Activated CD4-positive, CD25-positive, alpha-beta regulatory T cell treated with anti-CD3 and anti-CD28 coated beads, Interleukin-2, amount 50 U/mL, for 16 hours (primary cell): ENCODE data around the gene ACBD3.

Experiments used
- DNase-seq: peaks from one replicate; pipeline ENCODE4 v3.0.0-alpha.2; 2020; ENCODE audit warnings: low read depth, low spot score

ACBD3 gene

GRCh38 chr1:226111883-226112261, 74.7 kb downstream of the ACBD3 start:
- no peak for DNase-seq

GRCh38 chr1:226111098-226111882, 75.3 kb downstream of the ACBD3 start:
- no peak for DNase-seq

- DNase-seq = peak; percentile 21
These were observed 76.1 kb downstream of the ACBD3 start for GRCh38 chr1:226110249-226111097.

GRCh38 chr1:226109829-226110248, 76.7 kb downstream of the ACBD3 start:
- peak; percentile 23 for DNase-seq

- no peak for DNase-seq
These were observed 77.4 kb downstream of the ACBD3 start for GRCh38 chr1:226108935-226109828.

- no peak for DNase-seq
These were observed 78.8 kb downstream of the ACBD3 start for GRCh38 chr1:226107471-226108460.

- no peak for DNase-seq
These were observed 81.8 kb downstream of the ACBD3 start for GRCh38 chr1:226104671-226105121.

GRCh38 chr1:226100436-226101391, 85.8 kb downstream of the ACBD3 start:
- no peak for DNase-seq

- DNase-seq = no peak
These were observed 87.4 kb downstream of the ACBD3 start for GRCh38 chr1:226098870-226099835.

GRCh38 chr1:226097866-226098625, 88.5 kb downstream of the ACBD3 start:
- DNase-seq = no peak

- no peak for DNase-seq
These were observed 91.3 kb downstream of the ACBD3 start for GRCh38 chr1:226095286-226095685.
